Cardiac muscle cell (in vitro differentiated cells and primary cell): Measurements from ENCODE around the gene GPA33. TPM values are rescaled to one million over a fixed set of nuclear protein-coding genes. Genes with fewer than 3 reads are reported as not detected.

Source experiments
- DNase-seq, 2 donors: peaks; one replicate each; pipeline versions ENCODE4 v3.0.0 to v3.0.0-alpha.2; 2010 to 2017; ENCODE audit warnings: low read depth in 1 of 2, low spot score in 1 of 2
- H3K27ac ChIP-seq: fragments of 200-600 bp; sonication (generic); 2 replicates; pipeline ENCODE4 v1.5.1; 2016
- H3K27me3 ChIP-seq: fragments of 200-600 bp; sonication (generic); 2 replicates; pipeline ENCODE4 v1.6.0; 2016; ENCODE audit warnings: control low read depth
- H3K36me3 ChIP-seq: fragments of 200-600 bp; sonication (generic); 2 replicates; pipeline ENCODE4 v1.5.1; 2016; ENCODE audit warnings: control low read depth
- H3K4me1 ChIP-seq: fragments of 200-600 bp; sonication (generic); 2 replicates; pipeline ENCODE4 v1.8.1; 2017; ENCODE audit warnings: low read depth, mild to moderate bottlenecking, mixed run types
- H3K4me3 ChIP-seq: fragments of 200-600 bp; sonication (generic); 2 replicates; pipeline ENCODE4 v1.5.1; 2016; ENCODE audit warnings: mild to moderate bottlenecking
- H3K9me3 ChIP-seq: fragments of 200-600 bp; sonication (generic); 2 replicates; pipeline ENCODE4 v1.5.1; 2017; ENCODE audit warnings: low read depth, mild to moderate bottlenecking, control low read depth
- polyA plus RNA-seq: library from polyadenylated mRNA; unstranded; fragments of >200 nt; fragmentation: Nextera tagmentation; extraction: Ambion mirVana; gene quantifications from 2 replicates; pipeline ENCODE4 v1.2.1, GENCODE V29; 2016
- total RNA-seq: library from RNA; depleted of rRNA; stranded (reverse); fragments of >200 nt; gene quantifications from 2 replicates; pipeline ENCODE4 v1.2.3, GENCODE V29; 2016
- TF ChIP-seq, protein P1 (sequence below): IDR thresholded peaks from 2 replicates; pipeline ENCODE4 v1.5.1; 2012; ENCODE audit warnings: low read depth, mild to moderate bottlenecking, low read length

GPA33 gene, protein sequence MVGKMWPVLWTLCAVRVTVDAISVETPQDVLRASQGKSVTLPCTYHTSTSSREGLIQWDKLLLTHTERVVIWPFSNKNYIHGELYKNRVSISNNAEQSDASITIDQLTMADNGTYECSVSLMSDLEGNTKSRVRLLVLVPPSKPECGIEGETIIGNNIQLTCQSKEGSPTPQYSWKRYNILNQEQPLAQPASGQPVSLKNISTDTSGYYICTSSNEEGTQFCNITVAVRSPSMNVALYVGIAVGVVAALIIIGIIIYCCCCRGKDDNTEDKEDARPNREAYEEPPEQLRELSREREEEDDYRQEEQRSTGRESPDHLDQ
- total RNA-seq (0.11 and 0.69 TPM in 2 replicates), polyA plus RNA-seq (0.07 and 0.35 TPM in 2 replicates)

DNA sequence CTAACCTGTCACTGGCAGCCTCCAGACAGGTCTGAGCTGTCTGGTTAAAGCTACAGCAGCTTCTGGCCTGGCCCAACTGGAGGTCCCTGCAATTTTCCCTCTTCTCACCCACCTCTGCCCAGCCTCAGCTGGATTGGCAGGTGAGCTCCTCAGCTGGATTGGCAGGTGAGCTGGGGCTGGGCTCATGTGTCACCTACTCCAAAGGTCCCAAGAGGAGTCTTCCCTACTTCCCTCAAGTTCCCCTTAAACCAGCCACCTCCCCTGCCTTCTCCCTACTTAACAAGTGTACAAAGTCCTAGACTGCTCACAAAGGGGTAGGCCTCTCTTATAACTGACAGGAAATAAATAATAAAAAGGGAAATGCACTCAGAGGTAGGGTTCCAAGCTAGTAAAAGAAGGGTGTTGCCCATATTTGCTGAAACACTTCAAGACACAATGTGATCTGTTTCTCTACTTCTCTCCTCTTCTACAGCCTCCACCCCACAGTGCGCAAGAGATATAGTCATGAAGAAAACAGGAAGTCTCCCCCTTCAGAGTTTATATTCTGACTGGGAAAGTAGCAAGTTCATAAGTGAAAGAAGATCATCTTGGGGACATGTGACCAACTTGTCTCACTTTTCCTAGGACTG lies at the start of gene GPA33:
Gene GPA33 (minus strand): TSS at position 64 of the 629 bp plus-strand sequence. CDS start 90 bp downstream, outside the sequence.
- DNase-seq, result no peak
- no peaks in the 10 kb centered on the region for H3K36me3 ChIP-seq
- no peak within 1 kb of the TSS for H3K27ac ChIP-seq
- TF ChIP-seq, protein P1, sequence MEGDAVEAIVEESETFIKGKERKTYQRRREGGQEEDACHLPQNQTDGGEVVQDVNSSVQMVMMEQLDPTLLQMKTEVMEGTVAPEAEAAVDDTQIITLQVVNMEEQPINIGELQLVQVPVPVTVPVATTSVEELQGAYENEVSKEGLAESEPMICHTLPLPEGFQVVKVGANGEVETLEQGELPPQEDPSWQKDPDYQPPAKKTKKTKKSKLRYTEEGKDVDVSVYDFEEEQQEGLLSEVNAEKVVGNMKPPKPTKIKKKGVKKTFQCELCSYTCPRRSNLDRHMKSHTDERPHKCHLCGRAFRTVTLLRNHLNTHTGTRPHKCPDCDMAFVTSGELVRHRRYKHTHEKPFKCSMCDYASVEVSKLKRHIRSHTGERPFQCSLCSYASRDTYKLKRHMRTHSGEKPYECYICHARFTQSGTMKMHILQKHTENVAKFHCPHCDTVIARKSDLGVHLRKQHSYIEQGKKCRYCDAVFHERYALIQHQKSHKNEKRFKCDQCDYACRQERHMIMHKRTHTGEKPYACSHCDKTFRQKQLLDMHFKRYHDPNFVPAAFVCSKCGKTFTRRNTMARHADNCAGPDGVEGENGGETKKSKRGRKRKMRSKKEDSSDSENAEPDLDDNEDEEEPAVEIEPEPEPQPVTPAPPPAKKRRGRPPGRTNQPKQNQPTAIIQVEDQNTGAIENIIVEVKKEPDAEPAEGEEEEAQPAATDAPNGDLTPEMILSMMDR, result no peak
- H3K9me3 ChIP-seq, result no peaks in the 10 kb centered on the region
- no peak within 1 kb of the TSS for H3K4me3 ChIP-seq
- H3K27me3 ChIP-seq, result no peaks in the 10 kb centered on the region
- peaks cover 30% of the 10 kb centered on the region for H3K4me1 ChIP-seq

DNA sequence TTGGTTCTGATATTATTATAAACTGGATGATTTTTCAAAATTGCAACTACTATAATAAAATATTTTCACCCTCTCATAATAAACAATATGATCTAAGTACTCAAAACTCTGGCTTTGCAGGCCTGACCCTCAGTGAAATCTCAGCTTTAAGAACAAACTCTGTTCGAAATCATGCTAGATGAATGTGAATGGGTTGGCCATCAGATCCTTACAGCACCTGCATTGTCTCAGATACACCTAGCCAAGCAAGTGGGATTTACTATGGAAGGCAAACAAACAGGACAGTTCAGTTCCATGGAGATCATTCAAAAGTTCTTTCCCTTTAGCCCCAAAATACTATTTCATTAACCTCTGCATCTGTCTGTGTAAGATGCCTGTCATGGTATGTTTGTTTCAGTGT lies 48.5 kb upstream of the GPA33 start:
- TF ChIP-seq, protein P1, result no peak
- H3K36me3 ChIP-seq, result no peaks in the 10 kb centered on the region
- H3K4me3 ChIP-seq, result no peak overlapping the region
- no peak overlapping the region for H3K27ac ChIP-seq
- H3K9me3 ChIP-seq, result no peaks in the 10 kb centered on the region
- no peak for DNase-seq
- peaks cover 12% of the 10 kb centered on the region for H3K4me1 ChIP-seq
- no peaks in the 10 kb centered on the region for H3K27me3 ChIP-seq

DNA sequence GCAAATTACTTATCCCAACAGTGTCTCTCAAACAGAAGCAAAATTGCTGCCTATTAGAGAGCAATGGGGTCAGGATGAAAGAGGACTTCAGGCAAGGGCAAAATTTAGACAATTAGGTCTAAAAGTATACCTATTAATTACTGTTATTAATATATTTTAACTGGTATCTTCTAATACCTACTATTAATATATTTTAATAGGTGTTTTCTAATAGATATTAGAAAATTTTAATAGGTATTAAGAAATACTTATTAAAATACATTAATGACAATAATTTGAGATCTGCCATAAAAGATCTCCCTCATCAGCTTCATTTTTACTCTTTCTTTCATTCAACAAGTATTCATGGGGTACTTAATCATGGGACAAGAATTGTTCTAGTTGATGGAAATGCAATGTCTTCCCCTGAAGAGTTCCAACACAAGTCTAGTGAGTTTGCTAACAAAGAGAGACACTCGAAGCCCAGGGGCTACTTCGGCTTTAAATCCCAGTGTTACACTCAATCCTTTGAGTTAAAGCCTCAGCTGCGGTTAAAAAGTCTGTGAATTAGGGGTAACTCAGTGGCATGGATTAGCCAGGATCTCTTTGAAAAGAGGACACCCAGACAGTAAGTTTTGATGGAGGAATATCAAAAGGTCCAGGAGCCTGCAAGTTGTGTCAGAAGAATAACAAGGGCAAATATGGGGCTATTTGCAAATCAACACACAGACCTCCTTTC lies 47.8 kb upstream of the GPA33 start:
- H3K27ac ChIP-seq, result peak overlapping the region; percentile 27
- H3K4me1 ChIP-seq, result peaks cover 12% of the 10 kb centered on the region
- TF ChIP-seq, protein P1, result no peak
- no peaks in the 10 kb centered on the region for H3K9me3 ChIP-seq
- DNase-seq, result no peak
- H3K4me3 ChIP-seq, result no peak overlapping the region
- H3K36me3 ChIP-seq, result no peaks in the 10 kb centered on the region
- no peaks in the 10 kb centered on the region for H3K27me3 ChIP-seq

DNA sequence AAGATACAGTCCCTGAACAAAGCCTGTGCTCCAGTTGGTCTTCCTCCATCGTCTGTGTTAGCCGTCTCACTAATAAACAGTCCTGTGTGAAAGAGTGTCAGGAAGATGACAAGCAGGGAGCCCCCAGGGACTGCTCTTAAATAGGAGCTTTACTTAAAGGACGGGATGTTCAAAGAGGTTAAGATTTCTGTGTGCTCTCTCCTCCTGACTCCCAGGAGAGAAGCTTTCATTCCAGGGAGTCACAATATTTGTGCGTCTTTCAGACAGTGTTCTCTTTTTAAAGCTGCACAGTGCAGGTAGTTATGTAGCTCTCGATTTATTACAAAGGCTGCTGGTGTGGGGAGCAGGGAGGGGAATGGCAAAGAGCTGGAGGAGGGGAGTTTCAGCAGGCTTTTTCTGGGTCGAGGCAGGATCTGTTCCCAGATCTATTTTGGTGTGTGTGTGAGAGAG lies 47.2 kb upstream of the GPA33 start:
- TF ChIP-seq, protein P1, result no peak
- H3K4me1 ChIP-seq, result peaks cover 12% of the 10 kb centered on the region
- no peak overlapping the region for H3K4me3 ChIP-seq
- H3K27me3 ChIP-seq, result no peaks in the 10 kb centered on the region
- H3K27ac ChIP-seq, result peak overlapping the region; percentile 27
- no peaks in the 10 kb centered on the region for H3K36me3 ChIP-seq
- DNase-seq, result no peak
- no peaks in the 10 kb centered on the region for H3K9me3 ChIP-seq

DNA sequence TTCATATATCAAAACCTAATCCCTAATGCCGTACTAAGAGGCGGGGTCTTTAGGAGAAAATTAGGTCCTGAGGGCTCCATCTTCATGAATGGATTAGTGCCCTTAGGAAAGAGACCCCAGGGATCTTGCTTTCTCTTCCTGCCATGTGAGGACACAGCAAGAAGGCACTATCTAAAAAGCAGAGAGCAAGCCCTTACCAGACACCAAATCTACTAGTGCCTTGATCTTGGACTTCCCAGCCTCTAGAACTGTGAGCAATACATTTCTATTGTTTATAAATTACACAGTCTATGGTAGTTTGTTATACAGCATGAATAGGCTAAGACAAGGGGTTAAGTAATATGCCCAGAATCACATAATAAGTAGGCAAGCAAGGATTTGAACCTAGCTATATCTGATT lies 46.6 kb upstream of the GPA33 start:
- Histone ChIP-seq H3K36me3 (no peaks in the 10 kb centered on the region), H3K27me3 (no peaks in the 10 kb centered on the region), H3K4me3 (no peak overlapping the region), H3K27ac (no peak overlapping the region), H3K4me1 (peaks cover 12% of the 10 kb centered on the region), H3K9me3 (no peaks in the 10 kb centered on the region)
- TF ChIP-seq, protein P1, result no peak
- DNase-seq, result no peak
